ENCODE results near the gene POLD3. TPM values are rescaled to one million over a fixed set of nuclear protein-coding genes. Genes with fewer than 3 reads are reported as not detected.

The POLD3 gene
- total RNA-seq, 1 experiment from 2014 or later, result 28.4 TPM

Other genes starting within 250 kb of the POLD3 start
- 7.5 and 9.0 TPM in 2 replicates for gene PGM2L1, start 194.1 kb upstream of the POLD3 start, total RNA-seq (2014; rRNA removed; shearing (Covaris generic))
- gene KCNE3, start 125.0 kb upstream of the POLD3 start, total RNA-seq (2014; rRNA removed; shearing (Covaris generic)), result not detected in 2 replicates
- 2.6 and 5.1 TPM in 2 replicates for gene LIPT2, start 98.9 kb upstream of the POLD3 start, total RNA-seq (2014; rRNA removed; shearing (Covaris generic))
- gene CHRDL2, start 138.8 kb downstream of the POLD3 start, total RNA-seq (2014; rRNA removed; shearing (Covaris generic)), result not detected in 2 replicates
- 16.0 and 17.8 TPM in 2 replicates for gene RNF169, start 156.3 kb downstream of the POLD3 start, total RNA-seq (2014; rRNA removed; shearing (Covaris generic))

All from SJCRH30 (cell line).